NCI-H1694 treated with DMSO at 0.1 percent for 48 hours (cell line): ENCODE data around the gene ASB15.
A peak's percentile ranks its signal among the peaks of the same experiment; 100 is the strongest.

Experiments
- DNase-seq: peaks from one replicate; lab custom pipeline; 2025; lab: John Stamatoyannopoulos, UW

Gene ASB15

GRCh38 chr7:123635551-123636359 lies 34.1 kb downstream of the ASB15 start:
- DNase-seq, result peak; percentile 11

- no peak for DNase-seq
Observed at GRCh38 chr7:123637203-123637602, 35.6 kb downstream of the ASB15 start.

- no peak for DNase-seq
Observed at GRCh38 chr7:123637878-123638277, 36.3 kb downstream of the ASB15 start.

- no peak for DNase-seq
Observed at GRCh38 chr7:123639631-123640030, 38.0 kb downstream of the ASB15 start.

- DNase-seq, result no peak
Observed at GRCh38 chr7:123640583-123640982, 39.0 kb downstream of the ASB15 start.

- no peak for DNase-seq
Observed at GRCh38 chr7:123641901-123642300, 40.3 kb downstream of the ASB15 start.

- DNase-seq, result no peak
Observed at GRCh38 chr7:123643495-123644441, 42.1 kb downstream of the ASB15 start.

GRCh38 chr7:123645516-123645915 lies 43.9 kb downstream of the ASB15 start:
- no peak for DNase-seq

GRCh38 chr7:123647106-123647730 lies 45.6 kb downstream of the ASB15 start:
- DNase-seq, result no peak

- DNase-seq, result no peak
Observed at GRCh38 chr7:123649964-123650363, 48.3 kb downstream of the ASB15 start.

- DNase-seq, result no peak
Observed at GRCh38 chr7:123650595-123650994, 49.0 kb downstream of the ASB15 start.

GRCh38 chr7:123652406-123652805 lies 50.8 kb downstream of the ASB15 start:
- no peak for DNase-seq

- no peak for DNase-seq
Observed at GRCh38 chr7:123653162-123653561, 51.5 kb downstream of the ASB15 start.

- no peak for DNase-seq
Observed at GRCh38 chr7:123655614-123656013, 54.0 kb downstream of the ASB15 start, which contains the start of gene LMOD2. Gene LMOD2 (plus strand): TSS chr7:123655866. CDS start chr7:123655964, 98 bp downstream.

- no peak for DNase-seq
Observed at GRCh38 chr7:123656544-123657303, 55.1 kb downstream of the ASB15 start.

- DNase-seq, result no peak
Observed at GRCh38 chr7:123657304-123657685, 55.7 kb downstream of the ASB15 start.

- DNase-seq, result no peak
Observed at GRCh38 chr7:123658023-123658422, 56.4 kb downstream of the ASB15 start.

- DNase-seq, result no peak
Observed at GRCh38 chr7:123660514-123661354, 59.1 kb downstream of the ASB15 start.

- no peak for DNase-seq
Observed at GRCh38 chr7:123661765-123662164, 60.1 kb downstream of the ASB15 start.

- no peak for DNase-seq
Observed at GRCh38 chr7:123662293-123662692, 60.7 kb downstream of the ASB15 start.

GRCh38 chr7:123662755-123663154 lies 61.1 kb downstream of the ASB15 start:
- DNase-seq, result no peak
